HG03064 (cell line): Measurements from ENCODE around the gene KISS1R.
"Not testable (repeated sequence)": the region's sequence is repeated elsewhere in the genome, so short reads cannot be mapped to it uniquely, and the experiment has no call there.

ENCODE experiments used
- ATAC-seq: cut with Tn5 transposase; IDR thresholded peaks from one replicate; pipeline ENCODE4 v1.9.1; 2021; ENCODE audit warnings: low read depth; ENCODE audit not compliant: unreplicated experiment

Gene KISS1R

DNA sequence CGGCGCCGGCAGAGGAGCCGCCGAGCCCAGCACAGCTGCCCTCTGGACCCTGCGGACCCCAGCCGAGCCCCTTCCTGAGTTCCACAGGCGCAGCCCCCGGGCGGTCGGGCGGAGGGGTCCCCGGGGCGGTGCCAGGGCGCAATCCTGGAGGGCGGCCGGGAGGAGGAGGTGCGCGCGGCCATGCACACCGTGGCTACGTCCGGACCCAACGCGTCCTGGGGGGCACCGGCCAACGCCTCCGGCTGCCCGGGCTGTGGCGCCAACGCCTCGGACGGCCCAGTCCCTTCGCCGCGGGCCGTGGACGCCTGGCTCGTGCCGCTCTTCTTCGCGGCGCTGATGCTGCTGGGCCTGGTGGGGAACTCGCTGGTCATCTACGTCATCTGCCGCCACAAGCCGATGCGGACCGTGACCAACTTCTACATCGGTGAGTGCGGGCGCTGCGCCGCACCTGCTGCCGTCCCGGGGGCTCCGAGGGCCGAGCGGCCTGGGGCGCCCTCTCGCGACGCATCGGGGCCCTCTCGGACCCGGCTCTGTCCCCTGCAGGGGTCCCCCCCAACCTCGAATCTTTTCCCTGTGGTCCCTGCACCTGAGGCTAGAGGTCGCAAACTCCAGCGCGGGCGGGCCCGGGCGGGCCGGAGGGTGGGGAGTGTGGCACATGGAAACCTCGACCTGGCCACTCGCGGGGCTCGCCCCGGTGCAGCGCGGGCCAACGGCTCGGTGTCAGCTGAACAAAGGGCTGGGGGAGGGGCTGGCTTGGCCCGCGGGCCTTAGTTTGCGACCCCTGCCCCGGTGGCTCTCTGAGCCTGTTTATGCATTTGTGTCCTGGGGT lies at the start of gene KISS1R:
Gene KISS1R, plus strand, starts transcription at position 11 of the 829 bp plus-strand sequence. Its CDS starts 170 bp downstream, at position 181.
- no peak for ATAC-seq

DNA sequence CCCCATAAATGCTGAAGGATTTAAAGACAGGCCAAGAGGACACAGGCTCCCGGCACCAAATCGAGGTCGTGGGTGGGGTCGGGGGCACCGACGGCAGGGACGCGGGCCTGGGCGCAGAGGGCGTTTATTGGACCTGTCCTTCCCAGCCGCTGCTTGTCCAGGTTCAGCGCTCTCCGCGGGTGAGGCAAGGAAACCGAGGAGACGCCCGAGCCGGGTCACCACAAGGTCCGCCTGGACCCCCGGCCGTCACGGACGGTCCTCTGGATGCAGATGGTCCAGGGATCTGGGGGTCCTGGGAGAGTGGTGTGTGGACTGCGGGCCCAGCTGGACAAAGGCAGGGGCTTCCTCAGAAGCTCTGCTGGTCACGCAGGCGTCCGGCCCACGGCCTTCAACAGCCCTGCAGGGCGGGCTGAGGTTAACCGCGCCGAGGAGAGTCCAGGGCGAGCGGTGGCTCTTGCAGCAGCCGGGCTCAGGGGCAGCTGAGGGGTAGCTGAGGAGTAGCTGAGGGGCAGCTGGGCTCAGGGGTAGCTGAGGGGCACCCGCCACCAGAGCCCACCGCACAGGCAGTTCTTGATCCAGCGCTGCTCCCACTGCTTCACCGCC lies 49.2 kb upstream of the KISS1R start:
- no peak for ATAC-seq

DNA sequence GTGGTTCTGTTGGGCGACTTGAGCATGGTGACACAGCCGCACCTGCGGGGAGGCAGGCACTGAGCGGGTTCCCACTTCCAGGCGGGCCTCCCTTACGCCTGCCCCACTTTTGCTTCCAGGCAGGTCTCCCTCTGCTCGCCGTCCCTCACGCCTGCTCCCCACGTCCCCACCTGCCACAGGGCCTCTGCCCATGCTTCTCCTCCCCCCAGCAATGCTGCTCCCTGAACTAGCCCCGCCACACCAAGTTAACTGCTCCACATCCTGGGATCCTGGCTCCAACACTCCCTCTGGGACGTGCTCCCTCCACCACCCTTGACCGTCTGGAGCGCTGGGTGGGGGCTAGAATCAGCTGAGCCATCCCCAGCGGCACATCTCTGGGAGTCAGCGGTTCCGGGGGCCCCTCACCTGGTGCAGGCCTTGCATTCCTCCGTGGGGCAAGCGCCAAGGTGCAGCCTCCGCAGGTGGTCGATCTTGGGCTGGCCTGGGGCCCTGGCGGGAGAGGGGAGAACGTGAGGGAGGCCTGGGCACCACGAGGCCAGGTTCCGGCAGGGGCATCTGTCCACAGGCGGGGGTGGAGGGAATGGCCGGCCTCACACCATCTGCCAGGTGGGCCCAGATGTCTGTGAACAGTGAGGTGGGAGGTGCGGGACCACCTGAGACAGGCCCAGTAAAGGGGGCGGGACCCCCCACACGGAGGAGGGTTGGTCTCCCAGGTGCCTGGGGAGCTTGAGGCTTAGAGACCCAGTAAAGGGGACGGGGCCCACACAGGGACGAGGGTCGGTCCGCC lies 48.5 kb upstream of the KISS1R start:
- ATAC-seq = no peak

DNA sequence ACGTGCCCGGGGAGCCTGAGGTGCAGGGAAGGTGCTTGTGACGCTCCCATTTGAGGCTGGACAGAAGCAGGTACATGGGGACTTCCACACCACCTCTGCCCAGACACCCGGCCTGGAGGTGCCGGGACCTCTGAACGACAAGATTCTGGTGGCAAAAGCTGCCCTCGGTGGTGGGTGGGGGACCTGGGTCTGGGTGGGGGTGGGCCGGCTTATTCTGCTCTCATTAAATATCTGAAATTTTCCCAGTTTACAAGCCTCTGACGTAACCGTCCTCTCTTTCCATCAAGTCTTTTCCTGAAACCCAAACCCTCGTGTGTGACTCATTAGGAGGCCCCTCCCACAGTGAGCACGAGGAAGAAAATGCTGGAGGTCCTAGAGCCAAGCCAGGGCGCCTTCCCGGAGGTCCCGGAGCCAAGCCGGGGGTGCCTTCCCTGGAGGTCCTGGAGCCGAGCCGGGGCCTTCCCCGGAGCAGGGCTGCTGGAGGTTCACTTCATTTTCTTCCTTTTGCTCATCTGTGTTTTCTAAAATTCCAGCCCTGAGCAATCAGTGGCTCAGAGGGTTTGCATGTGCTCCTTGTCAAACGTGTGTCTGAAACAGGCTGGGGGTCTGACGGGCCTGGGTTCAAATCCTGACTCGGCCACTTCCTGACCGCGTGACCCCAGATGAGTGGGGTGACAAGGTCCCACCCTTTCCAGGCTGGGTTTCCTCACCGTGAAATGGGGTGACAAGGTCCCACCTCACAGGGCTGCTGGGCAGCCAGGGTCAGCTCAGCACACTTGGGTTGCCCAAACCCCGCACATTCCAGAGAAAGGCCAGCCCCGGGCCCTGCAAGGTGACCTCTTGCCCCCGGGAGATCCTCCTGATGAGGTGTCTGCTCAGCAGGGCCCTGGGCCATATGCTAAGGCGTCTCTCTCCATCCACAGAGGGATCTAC lies 47.6 kb upstream of the KISS1R start:
- no peak for ATAC-seq

DNA sequence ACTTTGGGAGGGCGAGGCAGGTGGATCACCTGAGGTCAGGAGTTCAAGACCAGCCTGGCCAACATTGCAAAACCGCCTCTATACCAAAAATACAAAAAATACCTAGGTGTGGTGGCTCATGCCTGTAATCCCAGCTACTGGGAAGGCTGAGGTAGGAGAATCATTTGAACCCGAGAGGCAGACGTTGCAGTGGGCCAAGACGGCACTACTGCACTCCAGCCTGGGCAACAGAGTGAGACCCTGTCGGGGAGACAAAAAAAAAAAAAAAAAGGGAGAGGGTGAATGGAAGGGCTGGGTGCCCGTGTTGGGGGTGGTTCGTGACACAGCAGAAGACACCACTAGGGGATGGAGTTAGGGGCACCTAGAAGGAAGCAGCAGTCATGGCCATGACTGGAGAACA lies 46.8 kb upstream of the KISS1R start:
- no peak for ATAC-seq

DNA sequence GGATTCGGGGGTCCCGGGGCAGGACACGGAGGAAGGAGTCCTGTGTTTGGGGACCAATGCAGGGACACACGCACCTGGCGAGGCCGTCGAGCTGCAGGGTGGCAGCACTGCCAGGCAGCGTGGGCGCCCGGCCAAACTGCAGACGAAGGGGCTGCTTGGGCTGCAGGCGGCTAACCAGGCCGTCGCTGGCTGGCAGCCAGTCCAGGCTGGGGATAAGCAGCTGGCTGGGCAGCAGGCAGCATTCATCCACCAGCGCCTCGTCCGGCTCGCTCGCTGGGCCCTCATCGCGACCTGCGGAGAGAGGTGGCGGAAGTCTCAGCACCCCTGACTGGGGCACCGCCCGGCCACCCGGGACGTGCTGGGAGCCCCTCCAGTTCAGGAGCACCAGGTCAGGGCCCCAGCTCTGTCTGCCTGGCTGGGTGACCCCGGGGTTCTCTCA lies 46.2 kb upstream of the KISS1R start:
- no peak for ATAC-seq

DNA sequence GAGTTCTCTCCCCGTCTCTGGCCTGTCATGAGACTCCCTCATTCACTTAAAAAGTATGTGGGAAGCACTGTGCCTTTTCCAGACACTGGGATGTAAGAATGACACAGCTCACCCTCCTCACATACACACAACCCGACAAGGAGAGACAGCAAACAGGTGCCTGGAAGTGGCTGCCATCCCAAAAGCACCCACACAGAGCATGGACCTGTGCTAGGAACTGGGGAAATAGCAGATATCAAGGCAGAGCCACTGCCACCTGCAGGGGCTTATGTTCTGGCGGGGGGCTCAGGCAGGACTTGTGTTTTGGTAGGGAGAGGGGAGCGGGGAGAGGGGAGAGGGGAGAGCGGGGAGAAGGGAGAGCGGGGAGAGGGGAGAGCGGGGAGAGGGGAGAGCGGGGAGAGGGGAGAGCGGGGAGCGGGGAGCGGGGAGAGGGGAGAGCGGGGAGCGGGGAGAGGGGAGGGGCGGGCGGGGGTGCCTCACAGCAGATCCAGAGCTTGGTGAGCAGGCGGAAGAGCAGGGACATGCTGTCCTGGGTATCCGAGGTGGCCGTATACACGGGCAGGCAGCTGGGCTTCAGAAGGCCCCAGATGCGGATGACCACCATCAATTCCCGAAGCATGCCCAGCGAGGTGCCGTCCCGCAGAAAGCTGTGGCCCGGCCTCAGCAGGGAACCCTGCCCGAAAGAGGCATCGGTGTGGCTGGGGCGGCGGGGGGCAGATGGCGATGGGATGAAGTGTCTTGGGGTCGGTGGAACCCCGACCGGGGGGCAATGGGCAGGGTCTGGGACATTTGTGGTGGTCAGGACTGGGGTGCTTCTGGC lies 45.5 kb upstream of the KISS1R start:
- ATAC-seq = no peak

DNA sequence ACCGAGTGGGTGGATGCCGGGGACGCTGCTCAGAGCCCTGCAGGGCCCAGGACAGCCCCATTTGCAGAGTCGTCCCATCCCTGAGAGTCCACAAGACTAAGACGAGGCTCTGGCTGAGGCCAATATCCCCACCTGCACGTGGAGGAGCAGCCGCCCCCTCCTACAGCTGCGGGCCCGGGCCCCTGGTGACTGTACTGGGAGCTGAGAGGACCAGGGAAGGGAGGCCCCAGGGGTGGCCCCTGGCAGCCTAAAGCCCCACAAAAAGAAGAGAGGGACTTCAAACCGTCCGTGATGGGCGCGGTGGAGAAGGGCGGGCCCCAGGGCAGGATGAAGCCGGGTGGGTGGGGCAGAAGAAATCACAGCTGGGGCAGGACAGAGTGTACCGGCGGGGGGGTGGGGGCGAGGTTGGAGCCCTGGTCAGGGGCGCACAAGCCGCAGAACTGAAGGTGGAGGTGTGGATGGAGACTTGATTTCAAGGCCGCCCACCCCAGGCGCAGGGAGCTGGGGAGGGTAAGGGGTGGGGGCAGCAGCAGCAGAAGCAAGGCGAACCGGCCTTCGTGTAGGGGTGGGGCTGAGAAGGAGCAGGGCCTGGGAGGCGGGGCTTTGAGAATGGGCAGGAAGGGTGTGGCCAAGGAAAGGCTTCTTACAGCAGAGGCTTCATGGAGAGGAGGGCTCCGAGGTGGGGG lies 44.7 kb upstream of the KISS1R start:
- ATAC-seq = no peak

DNA sequence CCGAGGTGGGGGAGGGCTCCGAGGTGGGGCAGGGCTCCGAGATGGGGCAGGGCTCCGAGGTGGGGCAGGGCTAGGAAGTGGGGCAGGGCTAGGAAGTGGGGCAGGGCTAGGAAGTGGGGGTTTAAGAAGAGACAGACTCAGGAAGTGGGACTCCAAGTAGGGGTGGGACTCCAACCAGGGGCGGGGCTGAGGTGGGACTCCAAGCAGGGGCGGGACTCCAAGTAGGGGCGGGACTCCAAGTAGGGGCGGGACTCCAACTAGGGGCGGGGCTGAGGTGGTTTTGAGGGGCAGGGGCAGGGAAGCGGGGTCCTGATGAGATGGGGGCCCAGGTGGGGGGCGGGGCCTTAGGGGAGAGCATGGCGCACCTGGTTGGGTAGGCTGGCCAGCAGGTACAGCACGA lies 44.0 kb upstream of the KISS1R start:
- no peak for ATAC-seq

DNA sequence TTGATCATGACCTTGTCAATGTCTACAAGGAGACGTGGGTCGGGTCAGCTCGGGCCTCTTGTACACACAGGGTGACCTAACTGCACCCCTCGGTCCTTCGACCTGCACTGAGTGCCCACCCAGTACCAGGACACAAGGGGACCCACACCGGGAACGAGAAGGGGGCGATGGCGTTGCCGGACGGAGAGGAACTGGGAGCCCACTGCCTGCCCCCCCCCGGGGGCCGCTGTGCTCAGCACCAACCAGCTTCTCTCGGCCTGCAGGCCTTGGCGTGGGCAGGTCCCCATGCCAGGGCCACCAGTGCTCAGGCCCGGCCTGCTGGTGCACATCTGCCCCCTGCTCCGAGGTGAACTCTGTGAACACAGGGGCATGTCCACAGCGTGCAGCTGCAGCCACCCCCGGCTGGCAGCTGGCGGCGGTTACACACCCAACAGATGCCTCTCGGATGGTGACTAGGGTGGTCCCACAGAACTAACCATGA lies 43.5 kb upstream of the KISS1R start:
- ATAC-seq = no peak

DNA sequence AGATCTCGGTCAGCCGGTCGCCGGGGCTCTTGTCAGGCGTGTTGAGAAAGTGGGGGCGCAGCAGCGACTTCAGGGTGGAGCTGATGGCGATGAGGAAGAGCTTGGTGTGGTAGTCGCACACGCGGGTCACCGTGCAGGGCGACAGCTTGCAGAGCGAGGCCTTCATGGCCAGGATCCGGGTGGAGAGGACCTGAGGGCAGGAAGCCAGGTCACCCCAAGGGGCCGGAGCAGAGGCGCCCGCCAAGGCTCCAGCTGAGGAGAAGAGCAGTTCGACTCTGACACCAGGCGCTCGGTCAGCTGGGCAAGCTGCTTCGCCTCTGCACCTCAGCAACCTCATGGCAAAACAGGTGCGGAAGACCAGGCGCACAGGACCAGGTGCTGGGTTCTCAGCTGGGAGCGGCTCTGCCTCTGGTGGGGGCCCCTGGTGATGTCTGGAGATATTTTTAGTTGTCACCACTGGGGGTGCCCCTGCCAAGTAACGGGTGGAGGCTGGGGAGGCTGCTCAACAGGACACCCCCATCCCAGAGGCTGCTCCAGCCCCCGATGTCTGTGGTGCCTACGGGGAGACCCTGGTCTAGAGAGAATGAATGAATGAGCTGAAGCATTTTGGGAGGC lies 41.8 kb upstream of the KISS1R start:
- no peak for ATAC-seq

DNA sequence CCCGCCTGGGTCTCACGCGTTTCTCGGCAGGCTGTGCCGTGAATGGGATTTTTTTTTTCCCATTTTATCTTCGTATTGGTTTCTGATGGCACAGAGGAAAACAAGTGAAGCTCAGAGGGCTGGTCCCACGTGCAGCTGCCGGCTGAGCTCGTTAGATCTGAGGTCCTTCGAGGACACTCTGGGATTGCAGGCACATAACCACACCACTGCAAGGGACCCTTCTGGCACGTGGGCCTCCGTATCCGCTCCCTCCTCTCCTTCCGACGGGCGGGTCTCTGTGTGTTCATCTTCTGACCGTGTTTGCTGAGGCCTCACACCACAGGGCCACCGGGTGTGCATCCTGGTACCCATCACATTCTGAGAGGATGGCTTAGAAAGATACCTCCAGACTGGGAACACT lies 41.0 kb upstream of the KISS1R start:
- ATAC-seq = no peak

DNA sequence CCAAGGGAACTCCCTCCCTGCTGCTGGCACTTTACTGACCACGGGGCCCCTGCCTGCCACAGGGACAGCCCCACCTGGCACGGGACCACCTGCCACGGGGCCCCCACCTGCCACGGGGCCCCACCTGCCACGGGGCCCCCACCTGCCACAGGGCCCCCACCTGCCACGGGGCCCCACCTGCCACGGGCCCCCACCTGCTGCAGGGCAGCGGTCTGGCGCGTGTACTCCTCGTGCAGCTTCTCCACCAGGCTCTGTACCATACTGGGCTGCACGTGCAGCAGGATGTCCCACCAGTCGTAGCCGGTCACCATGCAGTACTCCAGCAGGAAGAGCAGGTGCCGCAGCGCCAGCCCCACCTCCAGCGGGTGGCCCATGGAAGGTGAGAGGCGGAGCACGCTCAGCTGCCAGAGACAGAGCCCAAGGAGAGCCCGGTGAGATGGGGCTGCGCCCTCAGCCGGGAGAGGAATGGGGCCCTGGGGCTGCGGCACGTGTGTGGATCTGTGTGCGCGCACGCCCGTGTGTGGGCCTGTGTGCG lies 40.3 kb upstream of the KISS1R start:
- ATAC-seq = no peak

DNA sequence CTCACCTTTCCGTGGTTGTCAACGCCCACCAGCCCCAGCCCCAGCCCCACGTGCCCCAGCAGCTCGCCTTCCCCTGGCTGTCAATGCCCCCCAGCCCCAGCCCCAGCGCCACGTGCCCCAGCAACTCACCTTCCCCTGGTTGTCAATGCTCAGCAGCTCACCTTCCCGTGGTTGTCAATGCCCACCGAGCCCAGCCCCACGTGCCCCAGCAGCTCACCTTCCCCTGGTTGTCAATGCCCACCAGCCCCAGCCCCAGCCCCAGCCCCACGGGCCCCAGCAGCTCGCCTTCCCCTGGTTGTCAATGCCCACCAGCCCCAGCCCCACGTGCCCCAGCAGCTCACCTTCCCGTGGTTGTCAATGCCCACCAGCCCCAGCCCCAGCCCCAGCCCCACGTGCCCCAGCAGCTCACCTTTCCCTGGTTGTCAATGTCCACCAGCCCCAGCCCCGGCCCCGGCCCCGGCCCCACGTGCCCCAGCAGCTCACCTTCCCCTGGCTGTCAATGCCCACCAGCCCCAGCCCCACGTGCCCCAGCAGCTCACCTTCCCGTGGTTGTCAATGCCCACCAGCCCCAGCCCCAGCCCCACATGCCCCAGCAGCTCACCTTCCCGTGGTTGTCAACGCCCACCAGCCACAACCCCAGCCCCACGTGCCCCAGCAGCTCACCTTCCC lies 39.0 kb upstream of the KISS1R start:
- ATAC-seq = not testable (repeated sequence)

DNA sequence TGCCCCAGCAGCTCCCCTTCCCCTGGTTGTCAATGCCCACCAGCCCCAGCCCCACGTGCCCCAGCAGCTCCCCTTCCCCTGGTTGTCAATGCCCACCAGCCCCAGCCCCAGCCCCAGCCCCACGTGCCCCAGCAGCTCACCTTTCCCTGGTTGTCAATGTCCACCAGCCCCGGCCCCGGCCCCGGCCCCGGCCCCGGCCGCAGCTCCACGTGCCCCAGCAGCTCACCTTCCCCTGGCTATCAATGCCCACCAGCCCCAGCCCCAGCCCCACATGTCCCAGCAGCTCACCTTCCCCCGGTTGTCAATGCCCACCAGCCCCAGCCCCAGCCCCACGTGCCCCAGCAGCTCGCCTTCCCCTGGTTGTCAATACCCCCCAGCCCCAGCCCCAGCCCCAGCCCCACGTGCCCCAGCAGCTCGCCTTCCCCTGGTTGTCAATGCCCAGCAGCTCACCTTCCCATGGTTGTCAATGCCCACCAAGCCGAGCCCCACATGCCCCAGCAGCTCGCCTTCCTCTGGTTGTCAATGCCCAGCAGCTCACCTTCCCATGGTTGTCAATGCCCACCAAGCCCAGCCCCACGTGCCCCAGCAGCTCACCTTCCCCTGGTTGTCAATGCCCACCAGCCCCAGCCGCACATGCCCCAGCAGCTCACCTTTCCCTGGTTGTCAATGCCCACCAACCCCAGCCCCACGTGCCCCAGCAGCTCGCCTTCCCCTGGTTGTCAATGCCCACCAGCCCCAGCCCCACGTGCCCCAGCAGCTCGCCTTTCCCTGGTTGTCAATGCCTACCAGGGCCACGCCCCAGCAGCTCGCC lies 38.2 kb upstream of the KISS1R start:
- ATAC-seq = not testable (repeated sequence)

DNA sequence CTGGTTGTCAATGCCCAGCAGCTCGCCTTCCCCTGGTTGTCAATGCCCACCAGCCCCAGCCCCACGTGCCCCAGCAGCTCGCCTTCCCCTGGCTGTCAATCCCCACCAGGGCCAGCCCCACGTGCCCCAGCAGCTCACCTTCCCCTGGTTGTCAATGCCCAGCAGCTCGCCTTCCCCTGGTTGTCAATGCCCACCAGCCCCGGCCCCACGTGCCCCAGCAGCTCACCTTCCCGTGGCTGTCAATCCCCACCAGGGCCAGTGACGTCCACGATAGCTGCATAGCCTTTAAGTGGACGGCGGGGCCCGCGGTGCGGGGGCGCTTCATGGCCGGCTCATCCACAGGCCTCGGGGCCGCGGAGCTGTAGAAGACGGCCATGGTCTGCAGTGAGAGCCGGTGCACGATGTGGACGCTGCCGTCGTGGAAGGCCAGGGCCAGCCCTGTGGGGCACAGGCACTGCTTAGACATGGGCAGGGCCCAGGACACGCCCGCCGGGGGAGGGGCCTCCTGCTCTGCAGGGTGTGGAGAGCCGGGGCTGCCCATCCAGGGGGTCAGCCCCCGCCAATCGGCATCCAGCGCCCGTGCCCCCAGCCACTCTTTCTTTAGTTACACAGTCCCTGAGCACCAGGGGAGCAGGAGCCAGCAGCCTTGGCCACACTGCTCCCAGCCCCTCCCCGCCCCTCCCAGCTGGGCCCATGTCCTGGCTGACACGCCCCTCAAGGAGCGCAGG lies 37.3 kb upstream of the KISS1R start:
- ATAC-seq = no peak
